ENCODE data around the gene MYRIP.

GRCh38 chr3:40249168-40249567 lies 439.8 kb downstream of the MYRIP start:
- TF ChIP-seq USF2 (IDR thresholded peaks at IDR 0.05; ENCODE audit: low read depth, low read length) (no peak), CTCF (conservative IDR thresholded peaks at IDR 0.05; ENCODE audit: low read depth, low read length) (no peak), CEBPB (IDR thresholded peaks at IDR 0.05; ENCODE audit: low read depth, low read length) (no peak), MXI1 (IDR thresholded peaks at IDR 0.05; ENCODE audit: borderline replicate concordance, low read depth, low read length) (no peak), MAZ (IDR thresholded peaks at IDR 0.05; ENCODE audit: borderline replicate concordance, low read depth, low read length) (no peak), RFX5 (IDR thresholded peaks at IDR 0.05; ENCODE audit: low read depth, low read length) (no peak), NFE2L2 (IDR thresholded peaks at IDR 0.05; ENCODE audit: low read depth, low read length) (no peak), POLR2A (IDR thresholded peaks at IDR 0.05; ENCODE audit: low read depth, low read length) (no peak), RCOR1 (IDR thresholded peaks at IDR 0.05; ENCODE audit: insufficient replicate concordance, low read length) (no peak), BHLHE40 (IDR thresholded peaks at IDR 0.05; ENCODE audit: low read depth, low read length) (no peak), CHD1 (IDR thresholded peaks at IDR 0.05; ENCODE audit: low read depth, low read length) (no peak), MAFK (IDR thresholded peaks at IDR 0.05; ENCODE audit: low read depth, low read length) (no peak), RAD21 (IDR thresholded peaks at IDR 0.05; ENCODE audit: low read length) (no peak)
